Stomach (tissue), 9 donors: ENCODE data around the gene ITIH1. TPM values are rescaled to one million over a fixed set of nuclear protein-coding genes. Genes with fewer than 3 reads are reported as not detected.

ENCODE experiments used
- DNase-seq, 2 donors: peaks; one replicate each; pipeline versions ENCODE4 v3.0.0 to v3.0.0-alpha.2; 2013 to 2019
- H3K27ac ChIP-seq, 5 donors: fragments of 200-600 bp in 4 of 5; sonication (generic) in 4 of 5; one replicate each; pipeline ENCODE4 v1.5.1; 2013 to 2019; ENCODE audit warnings: mild to moderate bottlenecking in 1 of 5, moderate library complexity in 1 of 5
- H3K27me3 ChIP-seq, 3 donors: fragments of 200-600 bp; sonication (generic); one replicate each; pipeline ENCODE4 v1.5.1; 2017 to 2019; ENCODE audit warnings: mixed run types in 1 of 3
- H3K36me3 ChIP-seq, 4 donors: fragments of 200-600 bp; sonication (generic); 1 replicate in 3 of 4; 2 replicates in 1 of 4; pipeline ENCODE4 v1.5.1; 2016 to 2019
- H3K4me1 ChIP-seq, 4 donors: fragments of 200-600 bp; sonication (generic); one replicate each; pipeline ENCODE4 v1.5.1; 2016 to 2019
- H3K4me3 ChIP-seq, 4 donors: fragments of 200-600 bp; sonication (generic) in 3 of 4; one replicate each; pipeline ENCODE4 v1.5.1; 2016 to 2019; ENCODE audit warnings: mild to moderate bottlenecking in 1 of 4
- H3K9me3 ChIP-seq, 4 donors: fragments of 200-600 bp; sonication (generic); one replicate each; pipeline ENCODE4 v1.5.1; 2016 to 2019
- CTCF ChIP-seq, 7 experiments: fragments of 450-650 bp in 4 of 7; fragments of 200-600 bp in 3 of 7; sonication (generic) in 3 of 7; IDR thresholded peaks; one replicate each; pipeline ENCODE4 v1.5.1; 2016 to 2019; ENCODE audit warnings: antibody characterized with exemption in 7 of 7, control low read depth in 2 of 7, mild to moderate bottlenecking in 1 of 7
- EP300 ChIP-seq: sonication (generic); formaldehyde crosslinking; IDR thresholded peaks from one replicate; pipeline ENCODE4 v1.6.1; 2017; ENCODE audit warnings: antibody characterized with exemption
- POLR2A ChIP-seq, 4 donors: fragments of 450-650 bp; IDR thresholded peaks; one replicate each; pipeline ENCODE4 v1.6.1; 2016; ENCODE audit warnings: antibody characterized with exemption in 4 of 4, control low read depth in 2 of 4, mild to moderate bottlenecking in 1 of 4, moderate library complexity in 1 of 4
- POLR2AphosphoS5 ChIP-seq, 3 donors: sonication (generic); formaldehyde crosslinking; IDR thresholded peaks; one replicate each; pipeline ENCODE4 v1.6.1; 2016; ENCODE audit warnings: antibody characterized with exemption in 3 of 3
- WGBS, 5 donors: extraction: QIAGEN DNeasy Blood & Tissue Kit in 3 of 5; methylation state at CpG; one replicate each; pipeline versions ENCODE4 v1.1.5 to v1.1.7; 2013 to 2018; 5-methylcytosine and 5-hydroxymethylcytosine counted together
- intact Hi-C: fragments of 100-400 bp; cut with DNase I; formaldehyde crosslinking; loops from one replicate; pipeline ENCODE4 v1.15.1; 2023; ENCODE audit warnings: low total_unique reads
- polyA plus RNA-seq, 3 donors: library from polyadenylated mRNA; stranded (reverse); fragments of 200-250 nt; gene quantifications; one replicate each; pipeline ENCODE4 v1.2.3, GENCODE V29; 2013
- total RNA-seq, 5 donors: library from RNA; depleted of rRNA; stranded (reverse); fragments of >200 nt; gene quantifications; one replicate each; pipeline versions ENCODE4 v1.1.0 to v1.2.3, GENCODE V29; 2014 to 2016
- donor health status: healthy with polysubstance abuse.
- donor health status: Bipolar disorder and iron deficiency.
- donor health status: healthy.

ITIH1 gene
- total and polyA plus RNA-seq, 8 donors: 1.9 TPM; not detected in 7

- intact Hi-C loops: no loop called here
- no peaks in the 10 kb centered on the region for H3K27me3 ChIP-seq
- no peak overlapping the region for H3K4me3 ChIP-seq
- no peak for DNase-seq
- peaks cover 38 to 100% (median 91%) of the 10 kb centered on the region in 4 donors for H3K36me3 ChIP-seq
- WGBS, 5 donors: 51 to 78% (median 57%) methylated on average over 2 of the region's 2 CpGs
- H3K27ac ChIP-seq: peak overlapping the region in 3 of 5 donors; percentile 5 to 52 (median 40)
- TF ChIP-seq POLR2A (IDR thresholded peaks at IDR 0.05): no peak
- no peak for TF ChIP-seq EP300
- no peak for TF ChIP-seq CTCF (IDR thresholded peaks at IDR 0.05)
- peak in 1 of 3 donors; percentile 49 for TF ChIP-seq POLR2AphosphoS5 (IDR thresholded peaks at IDR 0.05)
- no peaks in the 10 kb centered on the region for H3K9me3 ChIP-seq
- peaks cover 0 to 23% (median 5%) of the 10 kb centered on the region in 4 donors for H3K4me1 ChIP-seq
These were observed 13.9 kb upstream of the ITIH1 start for GRCh38 chr3:52763466-52763865.

DNA sequence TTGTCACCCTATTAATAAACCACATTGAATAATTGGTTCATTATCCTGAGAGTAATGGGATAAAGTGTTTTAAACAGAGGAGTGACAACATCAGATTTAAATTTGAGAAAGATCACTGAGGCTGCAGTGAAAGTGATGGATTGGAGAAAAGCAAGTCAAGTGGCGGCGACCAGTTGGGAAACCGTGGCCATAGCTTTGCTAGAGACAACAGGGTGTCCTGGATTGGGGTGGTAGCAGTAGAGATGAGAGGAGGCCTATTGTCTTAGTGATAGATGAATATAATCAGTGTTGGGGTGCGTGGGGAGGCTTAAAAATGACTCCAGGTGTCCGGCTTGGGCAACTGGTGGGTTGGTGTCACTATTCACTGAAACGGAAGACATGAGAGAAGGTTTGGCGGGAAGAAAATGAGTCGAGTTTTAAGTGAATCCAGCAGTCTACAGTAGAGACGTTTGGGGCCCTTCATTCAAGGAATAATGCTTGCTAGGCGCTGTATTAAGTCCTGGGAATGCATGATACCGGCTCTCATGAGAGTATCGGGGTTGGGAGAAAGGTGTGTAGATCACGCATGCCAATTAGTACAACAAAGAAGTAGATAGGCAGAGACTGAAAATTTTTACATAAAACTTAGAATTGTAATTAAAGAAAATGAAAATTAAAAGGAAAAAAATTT lies 7.5 kb upstream of the ITIH1 start:
- Histone ChIP-seq H3K9me3 (no peaks in the 10 kb centered on the region), H3K4me3 (peak overlapping the region; percentile 81 to 99 (median 87)), H3K36me3 (peaks cover 12 to 35% (median 30%) of the 10 kb centered on the region in 4 donors), H3K27me3 (no peaks in the 10 kb centered on the region), H3K4me1 (peaks cover 15 to 26% (median 22%) of the 10 kb centered on the region in 4 donors), H3K27ac (peak overlapping the region in 4 of 5 donors; percentile 77 to 83 (median 77))
- TF ChIP-seq EP300 (no peak), CTCF (IDR thresholded peaks at IDR 0.05) (no peak), POLR2AphosphoS5 (IDR thresholded peaks at IDR 0.05) (no peak)
- WGBS, 5 donors: 13 to 20% (median 19%) methylated on average over 13 of the region's 13 CpGs
- intact Hi-C loops: no loop called here
- DNase-seq: peak in 1 of 2 donors; percentile 21

DNA sequence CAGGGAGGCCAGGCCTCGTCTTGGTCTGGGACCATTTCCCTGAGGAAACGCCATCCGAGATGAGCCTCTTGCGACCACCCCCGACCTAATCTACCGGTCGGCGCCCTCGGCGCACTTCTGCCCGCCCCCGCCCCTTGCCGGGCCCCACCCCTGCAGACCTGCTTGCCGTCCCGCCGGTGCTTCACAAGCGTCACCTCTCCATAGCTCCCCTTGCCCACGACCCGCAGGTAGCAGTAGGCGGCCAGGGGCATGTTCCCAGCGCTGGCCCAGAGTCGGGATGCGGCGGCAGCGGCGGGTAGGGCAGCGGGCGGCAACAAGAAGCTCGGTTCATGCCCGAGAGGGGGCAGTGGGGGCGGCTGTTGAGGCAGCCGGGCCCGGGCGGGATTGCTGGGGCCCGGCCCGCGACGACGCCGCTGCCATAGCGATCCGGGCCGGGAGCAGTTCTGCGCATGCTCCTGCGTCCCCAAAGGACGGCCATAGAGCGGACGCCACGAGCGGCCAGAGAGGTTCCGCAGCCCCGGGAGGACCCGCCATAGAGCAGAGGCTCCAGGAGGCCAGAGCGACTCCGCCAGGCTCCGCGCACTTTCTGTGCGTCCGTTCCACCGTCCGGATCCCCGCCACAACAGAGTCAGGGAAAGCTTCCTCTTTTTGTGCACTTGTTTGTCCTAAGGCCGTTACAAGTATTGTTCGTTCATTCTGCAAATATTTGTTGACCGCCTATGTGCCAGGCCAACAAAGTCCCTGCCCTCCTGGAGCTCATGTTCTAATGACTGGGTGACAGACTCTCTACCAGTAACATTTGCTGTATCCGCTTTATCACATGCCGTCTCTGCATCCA lies 6.7 kb upstream of the ITIH1 start, which contains the start of gene NEK4:
NEK4 (minus strand) TSS at position 445 of the 838 bp plus-strand sequence; CDS start at position 251, 194 bp downstream.
- H3K27ac ChIP-seq: peak within 1 kb of the TSS; percentile 45 to 83 (median 77)

More for the DNA sequence above, 6.7 kb upstream of the ITIH1 start, which contains the start of gene NEK4:
- Histone ChIP-seq H3K4me1 (peaks cover 15 to 33% (median 22%) of the 10 kb centered on the region in 4 donors), H3K27me3 (no peaks in the 10 kb centered on the region), H3K36me3 (peaks cover 9 to 27% (median 22%) of the 10 kb centered on the region in 4 donors), H3K9me3 (no peaks in the 10 kb centered on the region), H3K4me3 (peak within 1 kb of the TSS; percentile 81 to 99 (median 87))
- peak; percentile 95 to 97 for DNase-seq
- WGBS, 5 donors: 0 to 1% (median 0%) methylated on average over 29 to 67 of the region's 67 CpGs
- no peak for TF ChIP-seq CTCF (IDR thresholded peaks at IDR 0.05)
- peak; percentile 59 to 93 (median 89) for TF ChIP-seq POLR2AphosphoS5 (IDR thresholded peaks at IDR 0.05)
- TF ChIP-seq POLR2A (IDR thresholded peaks at IDR 0.05): peak in 1 of 4 donors; percentile 31
- intact Hi-C loops: no loop called here
